Measurements from ENCODE around the gene GPR78.

GPR78 gene

GRCh38 chr4:8588196-8588470, 7.9 kb downstream of the GPR78 start:
- POLR2A ChIA-PET = no interaction called here
- CTCF ChIA-PET = no interaction called here
- no peak for DNase-seq (ENCODE audit: extremely low spot score)
- TF ChIP-seq ZNF384 (IDR thresholded peaks at IDR 0.05) (no peak), ARNT (IDR thresholded peaks at IDR 0.05) (no peak), PKNOX1 (IDR thresholded peaks at IDR 0.05) (no peak), NFRKB (IDR thresholded peaks at IDR 0.05) (no peak), LEF1 (IDR thresholded peaks at IDR 0.05; ENCODE audit: borderline replicate concordance) (no peak), FOXM1 (IDR thresholded peaks at IDR 0.05; ENCODE audit: borderline replicate concordance) (no peak), TARDBP (IDR thresholded peaks at IDR 0.05) (no peak), HDGF (IDR thresholded peaks at IDR 0.05; ENCODE audit: borderline replicate concordance) (no peak), SP1 (IDR thresholded peaks at IDR 0.05) (no peak), ELF4 (IDR thresholded peaks at IDR 0.05) (no peak), BHLHE40 (IDR thresholded peaks at IDR 0.05; ENCODE audit: borderline replicate concordance) (no peak)

- TF ChIP-seq HDGF (IDR thresholded peaks at IDR 0.05; ENCODE audit: borderline replicate concordance) (no peak), SP1 (IDR thresholded peaks at IDR 0.05) (no peak), ZNF384 (IDR thresholded peaks at IDR 0.05) (no peak), SUZ12 (IDR thresholded peaks at IDR 0.05) (no peak), LEF1 (IDR thresholded peaks at IDR 0.05; ENCODE audit: borderline replicate concordance) (no peak), PKNOX1 (IDR thresholded peaks at IDR 0.05) (no peak), NFRKB (IDR thresholded peaks at IDR 0.05) (no peak)
- ChIA-PET CTCF (interaction anchor here (1.5 kb wide), 1 partner anchor 121 kb away, joined by 5 read pairs; no protein-coding TSS in a partner anchor), POLR2A (no interaction called here)
- no peak for DNase-seq (ENCODE audit: extremely low spot score)
Observed at GRCh38 chr4:8589336-8589735, 9.1 kb downstream of the GPR78 start.

- ChIA-PET POLR2A (no interaction called here), CTCF (interaction anchor here (1.5 kb wide), 1 partner anchor 122 kb away, joined by 5 read pairs; no protein-coding TSS in a partner anchor)
- no peak for DNase-seq (ENCODE audit: extremely low spot score)
Observed at GRCh38 chr4:8589823-8590545, 9.8 kb downstream of the GPR78 start.

GRCh38 chr4:8590546-8590880, 10.3 kb downstream of the GPR78 start:
- POLR2A ChIA-PET = no interaction called here
- TF ChIP-seq PKNOX1 (IDR thresholded peaks at IDR 0.05) = no peak
- CTCF ChIA-PET = interaction anchor here (1.5 kb wide), 1 partner anchor 122 kb away, joined by 5 read pairs; no protein-coding TSS in a partner anchor
- DNase-seq (ENCODE audit: extremely low spot score) = no peak

More at GRCh38 chr4:8589823-8590545, 9.8 kb downstream of the GPR78 start:
- TF ChIP-seq FOXA1 (IDR thresholded peaks at IDR 0.05) = no peak
- no peak for TF ChIP-seq LEF1 (IDR thresholded peaks at IDR 0.05; ENCODE audit: borderline replicate concordance)
- no peak for TF ChIP-seq BHLHE40 (IDR thresholded peaks at IDR 0.05; ENCODE audit: borderline replicate concordance)
- no peak for TF ChIP-seq SUZ12 (IDR thresholded peaks at IDR 0.05)
- TF ChIP-seq PKNOX1 (IDR thresholded peaks at IDR 0.05) = no peak
- TF ChIP-seq NFRKB (IDR thresholded peaks at IDR 0.05) = no peak
- no peak for TF ChIP-seq L3MBTL2 (conservative IDR thresholded peaks at IDR 0.05)
- no peak for TF ChIP-seq TARDBP (IDR thresholded peaks at IDR 0.05)
- no peak for TF ChIP-seq ZNF384 (IDR thresholded peaks at IDR 0.05)

- no peak for DNase-seq (ENCODE audit: extremely low spot score)
- TF ChIP-seq FOXM1 (IDR thresholded peaks at IDR 0.05; ENCODE audit: borderline replicate concordance) (no peak), SP1 (IDR thresholded peaks at IDR 0.05) (no peak), BHLHE40 (IDR thresholded peaks at IDR 0.05; ENCODE audit: borderline replicate concordance) (no peak), PKNOX1 (IDR thresholded peaks at IDR 0.05) (no peak), ARNT (IDR thresholded peaks at IDR 0.05) (no peak), SUZ12 (IDR thresholded peaks at IDR 0.05) (no peak), ELF4 (IDR thresholded peaks at IDR 0.05) (no peak), L3MBTL2 (conservative IDR thresholded peaks at IDR 0.05) (no peak), FOXA1 (IDR thresholded peaks at IDR 0.05) (no peak), HDGF (IDR thresholded peaks at IDR 0.05; ENCODE audit: borderline replicate concordance) (no peak), FOXK2 (IDR thresholded peaks at IDR 0.05) (no peak), NFRKB (IDR thresholded peaks at IDR 0.05) (no peak)
- ChIA-PET CTCF (interaction anchor here (1.0 to 1.7 kb wide), 2 partner anchors 44 to 122 kb away, joined by 4 to 7 read pairs; no protein-coding TSS in a partner anchor), POLR2A (no interaction called here)
Observed at GRCh38 chr4:8591114-8591513, 10.9 kb downstream of the GPR78 start.
